ENCODE data around the gene FBXW8. TPM values are rescaled to one million over a fixed set of nuclear protein-coding genes. Genes with fewer than 3 reads are reported as not detected.

The FBXW8 gene
- total and polyA plus RNA-seq, 4 donors: 1.9 to 7.1 (median 4.9) TPM

GRCh38 chr12:116919247-116919661 is 8.5 kb downstream of the FBXW8 start (continued):
- no peak for TF ChIP-seq CTCF (IDR thresholded peaks at IDR 0.05; ENCODE audit: low read depth, low read length, missing input control)
- TF ChIP-seq HNF4G (IDR thresholded peaks at IDR 0.05): no peak
- no peak for TF ChIP-seq ZBTB33 (IDR thresholded peaks at IDR 0.05)

GRCh38 chr12:116919706-116920485 is 9.1 kb downstream of the FBXW8 start:
- no peak for DNase-seq (ENCODE audit: low spot score)
- Histone ChIP-seq H3K4me1 (ENCODE audit: control insufficient read depth in 4 of 4, insufficient read depth in 4 of 4, low read length in 3 of 4) (peaks cover 0 to 10% (median 3%) of the 10 kb centered on the region in 4 donors), H3K27ac (ENCODE audit: low read depth in 1 of 2, low read length in 2 of 2) (no peak overlapping the region), H3K9ac (ENCODE audit: low read depth in 1 of 2, low read length in 2 of 2) (no peak overlapping the region), H3K9me3 (ENCODE audit: control insufficient read depth in 4 of 4, low read length in 3 of 4) (no peaks in the 10 kb centered on the region), H3K4me3 (ENCODE audit: low read depth in 1 of 3, low read length in 3 of 3) (no peak overlapping the region), H3K36me3 (ENCODE audit: control insufficient read depth in 4 of 4, insufficient read depth in 3 of 4, low read depth in 1 of 4, low read length in 3 of 4) (peaks cover 0 to 2% (median 0%) of the 10 kb centered on the region in 4 donors), H3K27me3 (ENCODE audit: control insufficient read depth in 4 of 4, insufficient read depth in 4 of 4, low read length in 3 of 4) (no peaks in the 10 kb centered on the region)
- 75% methylated on average over 6 of the region's 6 CpGs for WGBS
- TF ChIP-seq HNF4A (conservative IDR thresholded peaks at IDR 0.05) (no peak), ZBTB33 (IDR thresholded peaks at IDR 0.05) (no peak), ATF3 (IDR thresholded peaks at IDR 0.05) (no peak), RAD21 (IDR thresholded peaks at IDR 0.05) (no peak), RXRA (IDR thresholded peaks at IDR 0.05) (no peak), JUND (IDR thresholded peaks at IDR 0.05) (no peak), EGR1 (IDR thresholded peaks at IDR 0.05; ENCODE audit: low read depth in 2 of 2) (no peak), FOXA1 (IDR thresholded peaks at IDR 0.05) (no peak), YY1 (IDR thresholded peaks at IDR 0.05) (no peak), MAX (IDR thresholded peaks at IDR 0.05) (no peak), SP1 (IDR thresholded peaks at IDR 0.05) (no peak), TAF1 (conservative IDR thresholded peaks at IDR 0.05) (no peak), REST (IDR thresholded peaks at IDR 0.05) (no peak), GABPA (IDR thresholded peaks at IDR 0.05 in 1 of 2, conservative IDR thresholded peaks at IDR 0.05 in 1 of 2) (no peak), HNF4G (IDR thresholded peaks at IDR 0.05) (no peak), CTCF (IDR thresholded peaks at IDR 0.05; ENCODE audit: low read depth, low read length, missing input control) (no peak)

Measured in liver (tissue), 9 donors.